ENCODE measurements around the gene MLH1. TPM values are rescaled to one million over a fixed set of nuclear protein-coding genes. Genes with fewer than 3 reads are reported as not detected.

The MLH1 gene
- total RNA-seq, 3 donors from 2014 or later (not counting 1 experiment from before 2014, with no cell fraction given), result 26.9 to 42.6 (median 27.3) TPM

- H3K27ac Mint-ChIP-seq, result no peak overlapping the region
- H3K4me3 Mint-ChIP-seq, result no peak overlapping the region
- peaks cover 18% of the 10 kb centered on the region for H3K36me3 ChIP-seq (ENCODE audit: control insufficient read depth, insufficient read depth, low read length)
- H3K27me3 Mint-ChIP-seq (ENCODE audit: low read depth in 2 of 2), result no peaks in the 10 kb centered on the region
- H3K4me1 Mint-ChIP-seq, result no peaks in the 10 kb centered on the region
- H3K9me3 Mint-ChIP-seq, result no peaks in the 10 kb centered on the region
- no peaks in the 10 kb centered on the region for H3K27me3 ChIP-seq (ENCODE audit: control insufficient read depth, insufficient read depth, low read length)
- no peak overlapping the region for H3K27ac ChIP-seq (ENCODE audit: low read length)
- DNase-seq (no peak), ATAC-seq (no peak)
- no peaks in the 10 kb centered on the region for H3K4me1 ChIP-seq (ENCODE audit: control insufficient read depth, insufficient read depth, low read length)
- intact Hi-C loops (cut with micrococcal nuclease), result no loop called here
- no peak overlapping the region for H3K4me3 ChIP-seq (ENCODE audit: low read length)
- H3K9me3 ChIP-seq (ENCODE audit: control insufficient read depth, insufficient read depth, low read length), result no peaks in the 10 kb centered on the region
- WGBS (ENCODE audit: insufficient coverage), result 98% methylated on average over 3 of the region's 3 CpGs
- H3K36me3 Mint-ChIP-seq, result no peaks in the 10 kb centered on the region
- no peak for TF ChIP-seq CTCF (IDR thresholded peaks at IDR 0.05)
These were observed 99.2 kb downstream of the MLH1 start for GRCh38 chr3:37092484-37092883.

- Histone ChIP-seq H3K27ac (ENCODE audit: low read length) (no peak overlapping the region), H3K36me3 (ENCODE audit: control insufficient read depth, insufficient read depth, low read length) (peaks cover 18% of the 10 kb centered on the region), H3K27me3 (ENCODE audit: control insufficient read depth, insufficient read depth, low read length) (no peaks in the 10 kb centered on the region), H3K4me1 (ENCODE audit: control insufficient read depth, insufficient read depth, low read length) (no peaks in the 10 kb centered on the region), H3K4me3 (ENCODE audit: low read length) (no peak overlapping the region), H3K9me3 (ENCODE audit: control insufficient read depth, insufficient read depth, low read length) (no peaks in the 10 kb centered on the region)
- no peak overlapping the region for H3K27ac Mint-ChIP-seq
- no peaks in the 10 kb centered on the region for H3K9me3 Mint-ChIP-seq
- DNase-seq (no peak), ATAC-seq (no peak)
- TF ChIP-seq CTCF (IDR thresholded peaks at IDR 0.05), result no peak
- WGBS (ENCODE audit: insufficient coverage), result 100% methylated on average over 2 of the region's 2 CpGs
- intact Hi-C loops (cut with micrococcal nuclease), result no loop called here
- H3K36me3 Mint-ChIP-seq, result no peaks in the 10 kb centered on the region
- no peaks in the 10 kb centered on the region for H3K4me1 Mint-ChIP-seq
- H3K4me3 Mint-ChIP-seq, result no peak overlapping the region
- H3K27me3 Mint-ChIP-seq (ENCODE audit: low read depth in 2 of 2), result no peaks in the 10 kb centered on the region
These were observed 100.2 kb downstream of the MLH1 start for GRCh38 chr3:37093481-37093880.

GRCh38 chr3:37094636-37095035, 101.3 kb downstream of the MLH1 start:
- Histone ChIP-seq H3K27ac (ENCODE audit: low read length) (no peak overlapping the region), H3K4me3 (ENCODE audit: low read length) (no peak overlapping the region), H3K27me3 (ENCODE audit: control insufficient read depth, insufficient read depth, low read length) (no peaks in the 10 kb centered on the region), H3K36me3 (ENCODE audit: control insufficient read depth, insufficient read depth, low read length) (peaks cover 18% of the 10 kb centered on the region), H3K9me3 (ENCODE audit: control insufficient read depth, insufficient read depth, low read length) (no peaks in the 10 kb centered on the region), H3K4me1 (ENCODE audit: control insufficient read depth, insufficient read depth, low read length) (no peaks in the 10 kb centered on the region)
- intact Hi-C loops (cut with micrococcal nuclease), result no loop called here
- DNase-seq (no peak), ATAC-seq (no peak)
- Mint-ChIP-seq H3K27ac (no peak overlapping the region), H3K27me3 (ENCODE audit: low read depth in 2 of 2) (no peaks in the 10 kb centered on the region), H3K9me3 (no peaks in the 10 kb centered on the region), H3K36me3 (no peaks in the 10 kb centered on the region), H3K4me3 (no peak overlapping the region), H3K4me1 (peaks cover 0 to 4% of the 10 kb centered on the region in 2 donors)
- WGBS (ENCODE audit: insufficient coverage), result 77% methylated on average over 3 of the region's 3 CpGs
- TF ChIP-seq CTCF (IDR thresholded peaks at IDR 0.05), result no peak

- Histone ChIP-seq H3K4me3 (ENCODE audit: low read length) (no peak overlapping the region), H3K27me3 (ENCODE audit: control insufficient read depth, insufficient read depth, low read length) (no peaks in the 10 kb centered on the region), H3K4me1 (ENCODE audit: control insufficient read depth, insufficient read depth, low read length) (no peaks in the 10 kb centered on the region), H3K9me3 (ENCODE audit: control insufficient read depth, insufficient read depth, low read length) (no peaks in the 10 kb centered on the region), H3K27ac (ENCODE audit: low read length) (no peak overlapping the region), H3K36me3 (ENCODE audit: control insufficient read depth, insufficient read depth, low read length) (peaks cover 14% of the 10 kb centered on the region)
- Mint-ChIP-seq H3K36me3 (no peaks in the 10 kb centered on the region), H3K4me3 (no peak overlapping the region), H3K27ac (no peak overlapping the region), H3K27me3 (ENCODE audit: low read depth in 2 of 2) (no peaks in the 10 kb centered on the region), H3K4me1 (peaks cover 0 to 4% of the 10 kb centered on the region in 2 donors), H3K9me3 (no peaks in the 10 kb centered on the region)
- intact Hi-C loops (cut with micrococcal nuclease), result no loop called here
- TF ChIP-seq CTCF (IDR thresholded peaks at IDR 0.05), result no peak
- no peak for DNase-seq
- no CpG with 5 or more reads among the region's 1 CpG for WGBS (ENCODE audit: insufficient coverage)
- ATAC-seq, result no peak
These were observed 103.0 kb downstream of the MLH1 start for GRCh38 chr3:37096288-37096687.
